Articular chondrocyte of knee joint (primary cell): Measurements from ENCODE around the gene FNIP2. TPM values are rescaled to one million over a fixed set of nuclear protein-coding genes. Genes with fewer than 3 reads are reported as not detected.

Experiments used
- small RNA-seq: library from RNA; depleted of rRNA; stranded (forward); fragments of <200 nt; gene quantifications from one replicate; pipeline ENCODE3, GENCODE V24; 2012
- total RNA-seq: library from RNA; depleted of rRNA; stranded (reverse); fragments of >200 nt; gene quantifications from 2 replicates; pipeline ENCODE4 v1.2.3, GENCODE V29; 2012

FNIP2 gene
- 79.6 and 96.2 TPM in 2 replicates for total RNA-seq

DNA sequence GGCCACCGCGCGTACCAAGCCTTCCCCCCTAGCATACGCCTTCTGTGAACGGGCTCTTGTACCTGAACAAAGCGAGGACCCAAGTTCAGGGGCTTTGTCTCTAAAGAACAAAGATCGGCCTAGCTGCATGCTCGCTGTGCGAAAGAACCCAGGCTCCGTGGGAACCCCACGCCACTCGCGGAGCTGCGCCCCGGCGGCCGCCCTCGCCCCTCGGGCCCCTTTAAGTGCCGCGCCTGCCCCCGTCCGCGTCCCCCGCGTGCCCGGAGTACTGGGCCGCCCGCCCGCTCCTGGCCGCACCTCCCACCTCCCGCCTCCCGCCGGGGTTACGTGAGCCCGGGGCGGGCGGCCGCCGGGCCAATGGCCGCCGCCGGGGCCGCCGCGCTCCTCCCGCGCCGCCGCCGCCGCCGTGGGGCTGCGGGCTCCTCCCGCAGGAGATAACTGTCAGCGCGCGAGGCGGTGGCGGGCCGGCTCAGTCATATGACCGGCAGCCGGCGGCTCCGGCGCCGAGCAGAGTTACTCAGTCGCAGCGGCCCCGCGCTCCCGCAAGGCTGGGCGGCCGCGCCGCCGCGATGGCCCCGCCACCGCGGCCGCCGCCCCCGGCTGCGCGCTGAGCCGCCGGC, at the start of gene FNIP2:
Gene FNIP2, plus strand, starts transcription at position 472 of the 620 bp plus-strand sequence. CDS start 187 bp downstream, outside the sequence.

DNA sequence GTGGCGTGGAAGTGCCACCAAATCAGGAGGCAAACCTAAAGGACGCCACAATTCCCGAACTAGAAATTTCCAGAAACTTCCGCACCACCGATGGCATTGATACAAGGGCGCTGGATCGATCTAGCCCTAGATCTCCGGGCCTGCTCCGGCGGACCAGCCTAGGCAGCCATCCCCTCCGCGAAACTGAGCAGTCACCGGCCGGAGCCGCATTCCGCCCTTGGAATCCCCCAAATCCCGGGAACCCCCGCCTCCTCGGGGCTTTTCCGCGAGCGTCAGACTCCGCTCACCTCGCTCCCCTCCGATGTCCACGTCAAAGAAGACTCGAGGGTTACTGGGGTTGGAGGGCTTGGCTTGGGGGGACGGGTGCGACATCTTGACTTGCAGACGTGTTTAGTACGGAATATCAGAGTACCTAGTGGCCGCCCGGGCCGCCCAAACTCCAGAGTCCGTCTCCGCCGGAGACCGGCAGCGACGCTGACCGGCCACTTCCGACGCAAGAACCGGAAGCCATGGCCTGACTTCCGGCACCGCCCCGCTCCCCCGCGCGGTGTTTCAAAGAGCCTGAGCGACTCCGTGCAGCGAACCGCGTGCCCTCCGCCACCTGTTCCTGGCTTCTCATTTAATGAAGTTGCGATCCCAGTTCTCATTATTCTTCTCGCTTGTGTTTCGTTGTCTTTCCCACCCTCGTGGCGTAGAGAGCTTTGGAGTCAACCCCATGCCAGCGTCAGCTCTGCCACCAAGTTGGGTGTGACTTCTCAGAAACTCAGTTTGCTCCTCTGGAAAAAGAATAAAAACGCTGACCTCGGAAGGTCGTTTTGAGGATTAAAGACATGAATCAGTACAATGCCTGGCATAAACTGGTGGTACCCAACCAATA, 45.7 kb upstream of the FNIP2 start, which contains the start of gene PPID:
Gene PPID, minus strand, starts transcription at position 480 of the 877 bp plus-strand sequence. Its CDS starts 108 bp downstream, at position 372.

Small RNA genes within 50 kb of the gene (small RNA-seq; reads per million reads assigned to genes)
- gene RF00157 (not detected), gene RNU6-128P (not detected)

Other genes starting within 250 kb of the FNIP2 start
- gene RXFP1, start 247.1 kb upstream of the FNIP2 start, total RNA-seq = 0.13 and 0.97 TPM in 2 replicates
- gene C4orf46, start 97.1 kb upstream of the FNIP2 start, total RNA-seq = 17.8 and 37.0 TPM in 2 replicates
- gene ETFDH, start 96.7 kb upstream of the FNIP2 start, total RNA-seq = 33.7 and 44.6 TPM in 2 replicates
- 17.5 and 27.3 TPM in 2 replicates for gene PPID, start 45.6 kb upstream of the FNIP2 start, total RNA-seq